ENCODE measurements around the gene HECW1. TPM values are rescaled to one million over a fixed set of nuclear protein-coding genes. Genes with fewer than 3 reads are reported as not detected.

HECW1 gene
- total and polyA plus RNA-seq, 2 of the 13 experiments (the other 11 are each of a cell fraction or from before 2014, with no cell fraction given), result not detected

DNA sequence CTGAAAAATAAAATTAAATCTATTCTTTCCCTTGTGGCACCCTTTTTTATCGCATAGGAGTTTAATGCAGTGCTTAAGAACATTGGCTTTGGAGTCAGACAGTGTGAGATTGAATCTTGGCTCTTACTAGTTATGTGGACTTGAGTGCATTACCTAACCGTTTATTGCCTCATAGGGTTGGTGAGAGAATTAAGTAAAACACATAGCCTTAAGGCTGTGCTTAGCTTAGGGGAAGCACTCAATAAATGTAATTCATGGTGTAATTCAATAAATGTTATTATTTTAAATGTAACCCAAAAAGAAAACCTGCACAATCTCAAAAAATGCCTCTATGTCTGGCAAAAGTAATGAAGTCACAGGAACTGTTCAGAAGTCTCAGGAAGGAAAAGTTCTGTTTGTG is 473.1 kb downstream of the HECW1 start:
- Histone ChIP-seq H3K27me3 (ENCODE audit: control insufficient read depth in 1 of 2, insufficient read depth in 2 of 2, low read length in 2 of 2) (peaks cover 0 to 5% of the 10 kb centered on the region in 2 experiments; a peak in 1 of 5 replicates), H3K4me1 (ENCODE audit: insufficient read depth, low read length) (peaks cover 66% of the 10 kb centered on the region), H3K4me3 (replicated peaks in 1 of 3; ENCODE audit: insufficient read depth in 1 of 3, low read depth in 2 of 3, low read length in 3 of 3) (peak overlapping the region; percentile 89 to 96 (median 93); a peak in 5 of 6 replicates), H3K9me3 (ENCODE audit: low read length) (no peaks in the 10 kb centered on the region), H4K20me1 (ENCODE audit: insufficient read depth, low read length) (peaks cover 33% of the 10 kb centered on the region), H3K79me2 (ENCODE audit: insufficient read depth, low read length) (peaks cover 70% of the 10 kb centered on the region), H3K27ac (ENCODE audit: extremely low read length, insufficient read depth, low read length) (peak overlapping the region; percentile 75), H3K9ac (ENCODE audit: insufficient read depth, low read depth, low read length) (peak overlapping the region; percentile 84), H3K36me3 (replicated peaks in 1 of 2; ENCODE audit: control insufficient read depth in 1 of 2, insufficient read depth in 2 of 2, low read length in 2 of 2) (no peaks in the 10 kb centered on the region), H2AFZ (ENCODE audit: low read length) (no peak overlapping the region), H3K4me2 (ENCODE audit: low read depth, low read length) (peak overlapping the region; percentile 97)
- TF ChIP-seq, protein P1, sequence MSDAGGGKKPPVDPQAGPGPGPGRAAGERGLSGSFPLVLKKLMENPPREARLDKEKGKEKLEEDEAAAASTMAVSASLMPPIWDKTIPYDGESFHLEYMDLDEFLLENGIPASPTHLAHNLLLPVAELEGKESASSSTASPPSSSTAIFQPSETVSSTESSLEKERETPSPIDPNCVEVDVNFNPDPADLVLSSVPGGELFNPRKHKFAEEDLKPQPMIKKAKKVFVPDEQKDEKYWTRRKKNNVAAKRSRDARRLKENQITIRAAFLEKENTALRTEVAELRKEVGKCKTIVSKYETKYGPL (CRISPR knock-in tag; IDR thresholded peaks at IDR 0.05), result 0 out of 2 replicates have a peak, but pooled peaks have one; percentile 18
- TF ChIP-seq, protein P2, sequence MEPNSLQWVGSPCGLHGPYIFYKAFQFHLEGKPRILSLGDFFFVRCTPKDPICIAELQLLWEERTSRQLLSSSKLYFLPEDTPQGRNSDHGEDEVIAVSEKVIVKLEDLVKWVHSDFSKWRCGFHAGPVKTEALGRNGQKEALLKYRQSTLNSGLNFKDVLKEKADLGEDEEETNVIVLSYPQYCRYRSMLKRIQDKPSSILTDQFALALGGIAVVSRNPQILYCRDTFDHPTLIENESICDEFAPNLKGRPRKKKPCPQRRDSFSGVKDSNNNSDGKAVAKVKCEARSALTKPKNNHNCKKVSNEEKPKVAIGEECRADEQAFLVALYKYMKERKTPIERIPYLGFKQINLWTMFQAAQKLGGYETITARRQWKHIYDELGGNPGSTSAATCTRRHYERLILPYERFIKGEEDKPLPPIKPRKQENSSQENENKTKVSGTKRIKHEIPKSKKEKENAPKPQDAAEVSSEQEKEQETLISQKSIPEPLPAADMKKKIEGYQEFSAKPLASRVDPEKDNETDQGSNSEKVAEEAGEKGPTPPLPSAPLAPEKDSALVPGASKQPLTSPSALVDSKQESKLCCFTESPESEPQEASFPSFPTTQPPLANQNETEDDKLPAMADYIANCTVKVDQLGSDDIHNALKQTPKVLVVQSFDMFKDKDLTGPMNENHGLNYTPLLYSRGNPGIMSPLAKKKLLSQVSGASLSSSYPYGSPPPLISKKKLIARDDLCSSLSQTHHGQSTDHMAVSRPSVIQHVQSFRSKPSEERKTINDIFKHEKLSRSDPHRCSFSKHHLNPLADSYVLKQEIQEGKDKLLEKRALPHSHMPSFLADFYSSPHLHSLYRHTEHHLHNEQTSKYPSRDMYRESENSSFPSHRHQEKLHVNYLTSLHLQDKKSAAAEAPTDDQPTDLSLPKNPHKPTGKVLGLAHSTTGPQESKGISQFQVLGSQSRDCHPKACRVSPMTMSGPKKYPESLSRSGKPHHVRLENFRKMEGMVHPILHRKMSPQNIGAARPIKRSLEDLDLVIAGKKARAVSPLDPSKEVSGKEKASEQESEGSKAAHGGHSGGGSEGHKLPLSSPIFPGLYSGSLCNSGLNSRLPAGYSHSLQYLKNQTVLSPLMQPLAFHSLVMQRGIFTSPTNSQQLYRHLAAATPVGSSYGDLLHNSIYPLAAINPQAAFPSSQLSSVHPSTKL (CRISPR knock-in tag; IDR thresholded peaks at IDR 0.05), result 0 out of 2 replicates have a peak, but pooled peaks have one; percentile 23
- TF ChIP-seq SAP130 (CRISPR knock-in tag; IDR thresholded peaks at IDR 0.05; ENCODE audit: low read depth) (peak; percentile 28; the same call in 1 of the 2 replicates), CEBPB (IDR thresholded peaks at IDR 0.05; ENCODE audit: borderline replicate concordance, low read depth, low read length) (peak; percentile 76), CEBPG (CRISPR knock-in tag; IDR thresholded peaks at IDR 0.05) (peak; percentile 86), FOXO1 (CRISPR knock-in tag; IDR thresholded peaks at IDR 0.05) (no peak)
- TF ChIP-seq, protein P3, sequence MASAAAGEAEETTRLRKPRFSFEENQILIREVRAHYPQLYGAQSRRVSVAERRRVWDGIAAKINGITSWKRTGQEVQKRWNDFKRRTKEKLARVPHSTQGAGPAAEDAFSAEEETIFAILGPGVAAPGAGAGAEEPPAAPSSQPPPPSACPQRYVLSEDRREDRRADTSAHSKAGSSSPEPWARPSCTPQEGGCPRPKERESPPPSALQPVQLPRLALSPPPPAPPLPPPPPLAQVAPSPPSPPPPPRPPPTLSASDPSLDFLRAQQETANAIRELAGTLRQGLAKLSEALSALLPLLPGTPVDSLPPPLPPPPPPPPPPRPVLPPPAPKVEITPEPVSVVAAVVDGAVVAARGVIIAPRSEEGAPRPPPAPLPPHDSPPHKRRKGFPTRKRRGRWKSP (CRISPR knock-in tag; IDR thresholded peaks at IDR 0.05), result no peak
- in situ Hi-C loops (cut with HindIII; ENCODE audit: extremely low pct_ligation_motif_present, low pct_unique_long_range_greater_than_20kb) (no loop called here), intact Hi-C loops (cut with micrococcal nuclease; ENCODE audit: unreplicated experiment) (no loop called here)
- CTCF ChIA-PET (ENCODE audit: low intra/inter-chr PET ratio, low total read pairs), result no interaction called here
- no peak for FAIRE-seq
- POLR2A ChIA-PET, result interaction anchor here (1.6 to 1.7 kb wide), 2 partner anchors 54 to 144 kb away, joined by 4 to 5 read pairs; partner anchors contain the start of gene COA1
- WGBS (ENCODE audit: low lambda C conversion rate), result 13% methylated on average over 2 of the region's 2 CpGs
- no peak for ATAC-seq
- peak; percentile 43 for DNase-seq (ENCODE audit: low spot score)
- no TSS peak for BruUV-seq (replicated peaks)

All from HepG2 (cell line).